SU-DHL-6 (cell line): ENCODE data around the gene SNHG17.

Experiments
- H2AFZ ChIP-seq: fragments of 200-600 bp; sonication (generic); 2 replicates; pipeline ENCODE4 v1.6.1; 2014; ENCODE audit warnings: low read depth, mild to moderate bottlenecking, moderate library complexity, mixed read lengths, antibody characterized with exemption, low read length; ENCODE audit not compliant: severe bottlenecking
- H3F3A ChIP-seq: fragments of 200-600 bp; shearing (Covaris generic); 2 replicates; pipeline ENCODE4 v1.6.0; 2016; ENCODE audit warnings: antibody characterized with exemption, mild to moderate bottlenecking; ENCODE audit not compliant: insufficient read depth
- H3K27ac ChIP-seq: fragments of 200-600 bp; sonication (generic); 2 replicates; pipeline ENCODE4 v1.5.1; 2016; ENCODE audit warnings: low read depth, mild to moderate bottlenecking, low read length, moderate library complexity, mixed read lengths
- H3K27me3 ChIP-seq: fragments of 200-600 bp; sonication (generic), shearing (Covaris generic); 2 replicates; pipeline ENCODE4 v1.6.0; 2014; ENCODE audit warnings: mild to moderate bottlenecking, low read length
- H3K36me3 ChIP-seq: fragments of 200-600 bp; sonication (generic); 2 replicates; pipeline ENCODE4 v1.6.1; 2014; ENCODE audit warnings: mild to moderate bottlenecking, low read length, mixed read lengths
- H3K4me2 ChIP-seq: fragments of 300-600, 200-600 bp; shearing (Covaris generic), sonication (generic); 2 replicates; pipeline ENCODE4 v1.6.0; 2014; ENCODE audit warnings: low read length, low read depth, mild to moderate bottlenecking; ENCODE audit not compliant: poor library complexity, severe bottlenecking
- H3K4me3 ChIP-seq: fragments of 200-600 bp; sonication (generic); 2 replicates; pipeline ENCODE4 v1.5.1; 2014; ENCODE audit warnings: antibody characterized with exemption, low read length, mild to moderate bottlenecking, mixed read lengths; ENCODE audit not compliant: insufficient read depth, poor library complexity, severe bottlenecking
- H3K79me2 ChIP-seq: fragments of 200-600 bp; sonication (generic); 2 replicates; pipeline ENCODE4 v1.6.1; 2014; ENCODE audit warnings: mild to moderate bottlenecking, low read length, moderate library complexity; ENCODE audit not compliant: insufficient read depth
- H3K9ac ChIP-seq: fragments of 200-600 bp; sonication (generic); 2 replicates; pipeline ENCODE4 v1.7.0; 2014; ENCODE audit warnings: mild to moderate bottlenecking, low read length
- H3K9me2 ChIP-seq: fragments of 200-600 bp; sonication (generic); replicated peaks from 2 replicates; pipeline ENCODE4 v1.6.1; 2014; ENCODE audit warnings: low read length; ENCODE audit not compliant: insufficient read depth
- H3K9me3 ChIP-seq: fragments of 200-600 bp; sonication (generic); 2 replicates; pipeline ENCODE4 v1.6.1; 2014; ENCODE audit warnings: low read length, mixed read lengths; ENCODE audit not compliant: insufficient read depth
- H4K20me1 ChIP-seq: fragments of 200-600 bp; sonication (generic); 2 replicates; pipeline ENCODE4 v1.6.1; 2014; ENCODE audit warnings: low read depth, mild to moderate bottlenecking, antibody characterized with exemption, low read length, moderate library complexity, mixed read lengths
- CTCF ChIP-seq: fragments of 200-600 bp; sonication (generic); IDR thresholded peaks from one replicate; pipeline ENCODE4 v1.5.1; 2017; ENCODE audit warnings: antibody characterized with exemption, mild to moderate bottlenecking, low read length, moderate library complexity; ENCODE audit not compliant: insufficient read depth, poor library complexity, severe bottlenecking
- EZH2phosphoT487 ChIP-seq: fragments of 200-600 bp; sonication (generic), shearing (Covaris generic); conservative IDR thresholded peaks from 2 replicates; pipeline ENCODE4 v1.6.1; 2018; ENCODE audit warnings: mild to moderate bottlenecking, antibody characterized with exemption, low read length, moderate library complexity, mixed read lengths

Gene SNHG17

GRCh38 chr20:38430679-38431325, 4.3 kb downstream of the SNHG17 start:
- peaks cover 87% of the 10 kb centered on the region for H3K79me2 ChIP-seq
- no peaks in the 10 kb centered on the region for H3K9me3 ChIP-seq
- H3K27me3 ChIP-seq = no peaks in the 10 kb centered on the region
- TF ChIP-seq EZH2phosphoT487 = no peak
- no peak for TF ChIP-seq CTCF
- H3K4me2 ChIP-seq = no peak overlapping the region
- no peaks in the 10 kb centered on the region for H3F3A ChIP-seq
- H3K4me3 ChIP-seq = no peak overlapping the region
- H3K9me2 ChIP-seq = no peaks in the 10 kb centered on the region
- H3K9ac ChIP-seq = no peak overlapping the region
- H4K20me1 ChIP-seq = peaks cover 51% of the 10 kb centered on the region
- no peak overlapping the region for H2AFZ ChIP-seq
- H3K36me3 ChIP-seq = peaks cover 40% of the 10 kb centered on the region
- no peak overlapping the region for H3K27ac ChIP-seq

- Histone ChIP-seq H3K79me2 (peaks cover 91% of the 10 kb centered on the region), H3K36me3 (peaks cover 49% of the 10 kb centered on the region), H3F3A (no peaks in the 10 kb centered on the region), H4K20me1 (peaks cover 57% of the 10 kb centered on the region), H3K4me3 (no peak overlapping the region), H3K9me3 (no peaks in the 10 kb centered on the region), H3K9ac (no peak overlapping the region), H3K9me2 (no peaks in the 10 kb centered on the region), H3K27ac (no peak overlapping the region), H3K4me2 (no peak overlapping the region), H2AFZ (no peak overlapping the region), H3K27me3 (no peaks in the 10 kb centered on the region)
- TF ChIP-seq CTCF (no peak), EZH2phosphoT487 (no peak)
These were observed 5.8 kb downstream of the SNHG17 start for GRCh38 chr20:38429301-38429700.

GRCh38 chr20:38428800-38429199, 6.3 kb downstream of the SNHG17 start:
- no peaks in the 10 kb centered on the region for H3F3A ChIP-seq
- H3K27ac ChIP-seq = no peak overlapping the region
- no peaks in the 10 kb centered on the region for H3K9me3 ChIP-seq
- H3K4me3 ChIP-seq = no peak overlapping the region
- peaks cover 91% of the 10 kb centered on the region for H3K79me2 ChIP-seq
- H4K20me1 ChIP-seq = peaks cover 54% of the 10 kb centered on the region
- TF ChIP-seq CTCF (no peak), EZH2phosphoT487 (no peak)
- no peak overlapping the region for H3K4me2 ChIP-seq
- peaks cover 45% of the 10 kb centered on the region for H3K36me3 ChIP-seq
- H3K27me3 ChIP-seq = no peaks in the 10 kb centered on the region
- H2AFZ ChIP-seq = no peak overlapping the region
- H3K9ac ChIP-seq = no peak overlapping the region
- no peaks in the 10 kb centered on the region for H3K9me2 ChIP-seq
